Fibroblast of lung (primary cell): ENCODE data around the gene TMEM212. TPM values are rescaled to one million over a fixed set of nuclear protein-coding genes. Genes with fewer than 3 reads are reported as not detected.

Experiments
- DNase-seq, 2 donors: peaks; one replicate each; pipeline versions ENCODE4 v3.0.0 to v3.0.0-alpha.2; 2010; ENCODE audit warnings: low read depth in 2 of 2
- H2AFZ ChIP-seq: 2 replicates; pipeline ENCODE4 v1.5.1; 2012; ENCODE audit warnings: low read length, control low read depth, inconsistent platforms
- H3K27ac ChIP-seq: 2 replicates; pipeline ENCODE4 v1.5.1; 2011; ENCODE audit warnings: low read length, control low read depth; ENCODE audit not compliant: insufficient read depth
- H3K27me3 ChIP-seq: 2 replicates; pipeline ENCODE4 v1.5.1; 2011; ENCODE audit warnings: mild to moderate bottlenecking, low read length; ENCODE audit not compliant: control insufficient read depth, insufficient read depth
- H3K36me3 ChIP-seq: 2 replicates; pipeline ENCODE4 v1.5.1; 2011; ENCODE audit warnings: low read length; ENCODE audit not compliant: control insufficient read depth, insufficient read depth
- H3K4me1 ChIP-seq: 2 replicates; pipeline ENCODE4 v1.5.1; 2011; ENCODE audit warnings: low read length; ENCODE audit not compliant: control insufficient read depth, insufficient read depth; ENCODE audit errors: extremely low read depth
- H3K4me2 ChIP-seq: 2 replicates; pipeline ENCODE4 v1.5.1; 2011; ENCODE audit warnings: low read length, control low read depth; ENCODE audit not compliant: insufficient read depth; ENCODE audit errors: extremely low read depth
- H3K4me3 ChIP-seq, 4 experiments: fragments of 200-600 bp in 1 of 4; sonication (generic) in 1 of 4; replicated peaks in 1 of 4; 2 replicates each; pipeline ENCODE4 v1.5.1; 2011 to 2016; ENCODE audit warnings: low read length in 4 of 4, low read depth in 3 of 4, mild to moderate bottlenecking in 3 of 4, control low read depth in 2 of 4, inconsistent platforms in 1 of 4, mixed read lengths in 1 of 4; ENCODE audit not compliant: insufficient read depth in 1 of 4; ENCODE audit errors: control extremely low read depth in 1 of 4
- H3K79me2 ChIP-seq: 2 replicates; pipeline ENCODE4 v1.5.1; 2012; ENCODE audit warnings: mild to moderate bottlenecking, low read length, inconsistent platforms; ENCODE audit not compliant: control insufficient read depth, insufficient read depth
- H3K9ac ChIP-seq: 2 replicates; pipeline ENCODE4 v1.5.1; 2011; ENCODE audit warnings: mild to moderate bottlenecking, low read length, control low read depth; ENCODE audit not compliant: insufficient read depth
- H3K9me3 ChIP-seq: 2 replicates; pipeline ENCODE4 v1.5.1; 2012; ENCODE audit warnings: low read depth, low read length; ENCODE audit not compliant: control insufficient read depth, insufficient read depth
- H4K20me1 ChIP-seq: 2 replicates; pipeline ENCODE4 v1.5.1; 2011; ENCODE audit warnings: low read length; ENCODE audit not compliant: control insufficient read depth, insufficient read depth; ENCODE audit errors: extremely low read depth
- EZH2 ChIP-seq: IDR thresholded peaks from 2 replicates; pipeline ENCODE4 v1.5.1; 2012; ENCODE audit warnings: low read length, control low read depth, mild to moderate bottlenecking; ENCODE audit errors: missing control alignments
- polyA plus RNA-seq, 2 donors: library from polyadenylated mRNA; depleted of rRNA in 1 of 2; stranded (reverse) in 1 of 2; unstranded in 1 of 2; fragments of >200 nt; gene quantifications; 2 replicates each; pipeline ENCODE4 v1.2.1, GENCODE V29; 2011 to 2012; ENCODE audit warnings: missing spikeins in 1 of 2
- total RNA-seq: library from RNA; depleted of rRNA; stranded (reverse); fragments of >200 nt; gene quantifications from 2 replicates; pipeline ENCODE4 v1.2.1, GENCODE V29; 2014
- TF ChIP-seq, protein P1 (sequence below), 2 donors: IDR thresholded peaks in 1 of 2; conservative IDR thresholded peaks in 1 of 2; 1 replicate in 1 of 2; 2 replicates in 1 of 2; pipeline ENCODE4 v1.5.1; 2011 to 2012; ENCODE audit warnings: low read length in 2 of 2, control low read depth in 1 of 2, inconsistent platforms in 1 of 2, low read depth in 1 of 2, mild to moderate bottlenecking in 1 of 2

TMEM212 gene
- total and polyA plus RNA-seq, 2 donors (not counting 1 experiment from before 2014, with no cell fraction given): not detected

GRCh38 chr3:171863920-171864319, 20.8 kb downstream of the TMEM212 start:
- Histone ChIP-seq H3K9ac (no peak overlapping the region), H3K27ac (no peak overlapping the region), H3K4me1 (no peaks in the 10 kb centered on the region), H3K36me3 (no peaks in the 10 kb centered on the region), H3K4me3 (no peak overlapping the region), H3K4me2 (no peak overlapping the region), H2AFZ (no peak overlapping the region), H4K20me1 (no peaks in the 10 kb centered on the region), H3K27me3 (no peaks in the 10 kb centered on the region), H3K79me2 (no peaks in the 10 kb centered on the region), H3K9me3 (no peaks in the 10 kb centered on the region)
- no peak for DNase-seq
- TF ChIP-seq EZH2: no peak
- TF ChIP-seq, protein P1, sequence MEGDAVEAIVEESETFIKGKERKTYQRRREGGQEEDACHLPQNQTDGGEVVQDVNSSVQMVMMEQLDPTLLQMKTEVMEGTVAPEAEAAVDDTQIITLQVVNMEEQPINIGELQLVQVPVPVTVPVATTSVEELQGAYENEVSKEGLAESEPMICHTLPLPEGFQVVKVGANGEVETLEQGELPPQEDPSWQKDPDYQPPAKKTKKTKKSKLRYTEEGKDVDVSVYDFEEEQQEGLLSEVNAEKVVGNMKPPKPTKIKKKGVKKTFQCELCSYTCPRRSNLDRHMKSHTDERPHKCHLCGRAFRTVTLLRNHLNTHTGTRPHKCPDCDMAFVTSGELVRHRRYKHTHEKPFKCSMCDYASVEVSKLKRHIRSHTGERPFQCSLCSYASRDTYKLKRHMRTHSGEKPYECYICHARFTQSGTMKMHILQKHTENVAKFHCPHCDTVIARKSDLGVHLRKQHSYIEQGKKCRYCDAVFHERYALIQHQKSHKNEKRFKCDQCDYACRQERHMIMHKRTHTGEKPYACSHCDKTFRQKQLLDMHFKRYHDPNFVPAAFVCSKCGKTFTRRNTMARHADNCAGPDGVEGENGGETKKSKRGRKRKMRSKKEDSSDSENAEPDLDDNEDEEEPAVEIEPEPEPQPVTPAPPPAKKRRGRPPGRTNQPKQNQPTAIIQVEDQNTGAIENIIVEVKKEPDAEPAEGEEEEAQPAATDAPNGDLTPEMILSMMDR (conservative IDR thresholded peaks at IDR 0.05 in 1 of 2, IDR thresholded peaks at IDR 0.05 in 1 of 2; ENCODE audit: low read depth in 1 of 2, low read length in 2 of 2): no peak

DNA sequence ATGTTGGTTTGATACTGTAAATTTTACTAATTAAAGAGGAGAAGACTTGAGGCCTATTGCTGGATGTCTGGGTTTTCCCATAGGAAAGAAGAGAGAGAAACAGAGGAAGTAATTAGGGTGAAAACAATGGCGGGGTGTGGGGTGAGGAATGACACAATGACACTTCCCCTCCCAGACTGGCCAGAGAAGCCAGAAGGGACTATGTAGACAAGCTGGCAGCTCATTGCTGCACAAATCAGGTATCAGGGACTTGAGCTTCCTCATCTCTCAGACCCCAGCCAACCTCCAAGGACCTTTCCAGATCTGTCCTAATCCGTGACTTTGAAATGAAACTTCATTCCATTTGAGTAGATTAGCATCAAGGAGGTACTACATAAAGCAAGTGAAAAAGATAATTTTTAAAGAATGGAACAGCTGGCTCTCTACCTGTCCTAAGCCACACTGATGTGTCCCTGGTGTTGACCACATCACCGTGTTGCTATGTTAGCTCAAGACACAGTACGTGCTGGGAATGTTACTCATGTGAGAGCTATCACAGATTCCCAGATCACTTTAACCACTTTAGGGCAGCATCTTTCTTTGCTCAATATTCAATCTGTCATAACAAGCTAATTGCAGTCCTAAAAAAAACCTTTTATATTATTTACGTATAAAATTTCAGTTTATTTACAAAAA, 22.2 kb downstream of the TMEM212 start:
- H3K9me3 ChIP-seq: no peaks in the 10 kb centered on the region
- H4K20me1 ChIP-seq: no peaks in the 10 kb centered on the region
- no peak overlapping the region for H3K9ac ChIP-seq
- no peaks in the 10 kb centered on the region for H3K4me1 ChIP-seq
- H2AFZ ChIP-seq: no peak overlapping the region
- no peak overlapping the region for H3K4me3 ChIP-seq
- TF ChIP-seq, protein P1 (conservative IDR thresholded peaks at IDR 0.05 in 1 of 2, IDR thresholded peaks at IDR 0.05 in 1 of 2; ENCODE audit: low read depth in 1 of 2, low read length in 2 of 2): no peak
- no peak for TF ChIP-seq EZH2
- H3K79me2 ChIP-seq: no peaks in the 10 kb centered on the region
- no peak overlapping the region for H3K4me2 ChIP-seq
- H3K36me3 ChIP-seq: no peaks in the 10 kb centered on the region
- peak in 1 of 2 donors; percentile 31 for DNase-seq
- no peaks in the 10 kb centered on the region for H3K27me3 ChIP-seq
- no peak overlapping the region for H3K27ac ChIP-seq

DNA sequence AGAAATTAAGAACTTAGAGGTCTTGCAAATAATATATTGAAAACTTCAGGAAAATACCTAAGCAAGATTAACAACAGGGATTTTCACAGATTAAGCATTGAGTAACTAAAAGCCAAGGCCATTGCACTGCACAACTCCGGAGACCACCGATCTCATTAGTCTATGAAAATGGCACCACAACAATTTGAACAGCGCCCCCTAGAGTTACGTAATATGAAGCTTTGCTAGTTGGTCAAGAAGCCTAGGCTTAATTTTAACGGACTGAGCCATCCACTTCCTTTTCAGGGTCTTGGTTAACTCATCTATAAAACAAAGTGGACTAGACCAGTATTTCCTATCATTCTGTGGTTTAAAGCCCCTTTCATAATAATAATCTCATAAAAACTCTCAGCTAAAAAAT, 24.8 kb downstream of the TMEM212 start:
- TF ChIP-seq, protein P1 (conservative IDR thresholded peaks at IDR 0.05 in 1 of 2, IDR thresholded peaks at IDR 0.05 in 1 of 2; ENCODE audit: low read depth in 1 of 2, low read length in 2 of 2): peak in 1 of 2 donors; percentile 37
- no peak for TF ChIP-seq EZH2
- H3K4me1 ChIP-seq: no peaks in the 10 kb centered on the region
- H3K9me3 ChIP-seq: no peaks in the 10 kb centered on the region
- DNase-seq: no peak
- no peak overlapping the region for H3K4me3 ChIP-seq
- no peaks in the 10 kb centered on the region for H4K20me1 ChIP-seq
- no peak overlapping the region for H3K4me2 ChIP-seq
- no peak overlapping the region for H3K27ac ChIP-seq
- no peaks in the 10 kb centered on the region for H3K79me2 ChIP-seq
- no peak overlapping the region for H2AFZ ChIP-seq
- H3K9ac ChIP-seq: no peak overlapping the region
- H3K36me3 ChIP-seq: no peaks in the 10 kb centered on the region
- H3K27me3 ChIP-seq: no peaks in the 10 kb centered on the region
